NCI-H1436 treated with DMSO at 0.1 percent for 48 hours (cell line): ENCODE data around the gene KLHL2.
A peak's percentile ranks its signal among the peaks of the same experiment; 100 is the strongest.
"Not testable (repeated sequence)": the region's sequence is repeated elsewhere in the genome, so short reads cannot be mapped to it uniquely, and the experiment has no call there.

Experiments used
- DNase-seq: peaks from one replicate; lab custom pipeline; 2025; lab: John Stamatoyannopoulos, UW

KLHL2 gene

DNA sequence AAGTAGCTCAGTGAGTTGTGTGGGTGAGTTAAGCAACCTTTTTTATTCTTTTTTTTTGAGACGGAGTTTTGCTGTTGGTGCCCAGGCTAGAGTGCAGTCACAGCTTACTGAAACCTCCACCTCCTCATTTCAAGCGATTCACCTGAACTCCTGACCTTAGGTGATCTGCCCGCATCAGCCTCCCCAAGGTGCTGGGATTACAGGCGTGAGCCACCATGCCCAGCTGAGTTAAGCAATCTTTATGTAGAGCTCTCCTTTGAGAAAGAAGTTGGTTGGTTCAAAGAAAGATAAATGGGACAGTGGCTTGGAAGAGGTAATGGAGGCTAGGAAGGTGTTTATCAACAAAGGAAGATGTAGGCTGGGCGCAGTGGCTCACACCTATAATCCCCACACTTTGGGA lies 123.3 kb downstream of the KLHL2 start:
- no peak for DNase-seq

DNA sequence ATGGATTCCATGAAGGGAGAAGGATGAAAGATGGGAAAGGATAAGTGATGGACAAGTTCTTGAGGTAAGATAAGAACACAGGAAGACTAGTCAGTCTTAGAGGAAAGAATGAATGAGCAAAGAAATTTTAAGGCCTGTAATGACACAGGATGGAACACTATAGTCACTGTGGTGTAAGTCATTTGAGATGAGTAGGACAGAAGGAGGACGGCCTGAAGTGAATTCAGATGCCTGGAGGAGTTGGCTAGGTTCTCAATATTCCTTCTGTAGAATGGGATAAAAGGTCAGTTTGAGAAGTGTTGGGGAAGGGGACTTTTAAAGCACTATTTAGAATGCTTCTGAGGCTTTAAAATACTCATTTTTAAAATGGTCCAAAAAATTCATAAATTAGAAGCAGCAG lies 124.0 kb downstream of the KLHL2 start:
- DNase-seq, result no peak

- DNase-seq, result no peak
These were observed 124.5 kb downstream of the KLHL2 start for GRCh38 chr4:165331823-165332222.

DNA sequence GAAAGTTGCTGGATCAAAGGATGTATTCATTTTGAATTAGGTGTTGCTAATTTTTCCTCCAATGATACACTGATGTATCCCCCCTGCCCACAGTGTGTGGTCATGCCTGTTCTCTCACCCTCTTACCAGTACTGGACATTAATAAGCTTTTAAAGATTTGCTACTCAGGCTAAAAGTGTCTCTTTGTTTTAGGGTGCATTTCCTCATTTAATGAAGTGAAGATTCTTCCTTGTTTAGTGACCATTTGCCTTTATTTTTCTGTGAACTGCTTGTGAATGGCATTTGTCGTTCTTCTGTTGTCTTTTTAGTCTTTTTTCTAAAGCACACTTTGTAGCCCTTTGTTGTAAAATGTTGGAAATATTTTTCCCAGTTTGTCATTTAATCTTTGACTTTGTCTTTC lies 125.1 kb downstream of the KLHL2 start:
- no peak for DNase-seq

- DNase-seq, result no peak
These were observed 127.9 kb downstream of the KLHL2 start for GRCh38 chr4:165335163-165335703.

- DNase-seq, result no peak
These were observed 129.4 kb downstream of the KLHL2 start for GRCh38 chr4:165336743-165337142.

GRCh38 chr4:165342340-165342739 lies 135.0 kb downstream of the KLHL2 start:
- DNase-seq, result not testable (repeated sequence)

DNA sequence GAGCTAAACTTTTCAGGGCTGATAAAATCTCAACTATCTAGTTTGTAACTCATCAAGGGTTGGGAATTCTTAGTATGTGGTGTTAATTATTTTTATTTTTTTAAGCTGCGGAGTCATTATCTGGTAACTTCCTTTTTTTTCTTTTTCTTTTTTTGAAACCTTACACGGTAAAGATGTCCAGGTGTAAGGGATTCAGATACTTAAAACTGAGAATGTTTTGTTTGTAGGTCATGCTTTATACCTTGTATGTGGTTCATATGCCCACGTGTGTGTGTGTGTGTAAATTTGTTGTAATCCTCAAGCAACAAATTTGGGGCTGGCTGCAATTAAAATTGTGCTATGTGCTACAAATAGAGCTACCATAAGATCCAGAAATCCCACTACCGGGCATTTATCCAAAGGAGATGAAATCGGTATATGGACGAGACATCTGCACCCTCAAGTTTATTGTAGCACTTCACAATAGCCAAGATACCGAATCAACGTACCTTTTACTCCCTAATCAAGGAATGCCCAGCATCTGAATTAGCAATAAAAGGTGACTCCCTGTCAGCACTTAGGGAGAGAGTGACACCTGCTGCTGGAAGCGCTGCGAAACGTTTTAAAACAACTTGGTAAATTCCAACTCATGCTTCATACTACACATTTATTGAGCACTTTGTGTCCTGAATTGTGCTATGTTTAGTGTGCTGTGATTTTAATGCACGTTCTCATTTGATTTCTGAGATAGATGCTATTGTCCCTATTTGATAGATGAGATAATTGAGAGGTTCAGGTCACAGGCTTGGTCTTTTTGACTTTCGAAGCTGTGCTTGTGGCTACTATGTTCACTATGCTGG lies 136.2 kb downstream of the KLHL2 start:
- DNase-seq, result no peak

- DNase-seq, result no peak
These were observed 138.5 kb downstream of the KLHL2 start for GRCh38 chr4:165345666-165346417.

- no peak for DNase-seq
These were observed 140.5 kb downstream of the KLHL2 start for GRCh38 chr4:165347647-165348569.

DNA sequence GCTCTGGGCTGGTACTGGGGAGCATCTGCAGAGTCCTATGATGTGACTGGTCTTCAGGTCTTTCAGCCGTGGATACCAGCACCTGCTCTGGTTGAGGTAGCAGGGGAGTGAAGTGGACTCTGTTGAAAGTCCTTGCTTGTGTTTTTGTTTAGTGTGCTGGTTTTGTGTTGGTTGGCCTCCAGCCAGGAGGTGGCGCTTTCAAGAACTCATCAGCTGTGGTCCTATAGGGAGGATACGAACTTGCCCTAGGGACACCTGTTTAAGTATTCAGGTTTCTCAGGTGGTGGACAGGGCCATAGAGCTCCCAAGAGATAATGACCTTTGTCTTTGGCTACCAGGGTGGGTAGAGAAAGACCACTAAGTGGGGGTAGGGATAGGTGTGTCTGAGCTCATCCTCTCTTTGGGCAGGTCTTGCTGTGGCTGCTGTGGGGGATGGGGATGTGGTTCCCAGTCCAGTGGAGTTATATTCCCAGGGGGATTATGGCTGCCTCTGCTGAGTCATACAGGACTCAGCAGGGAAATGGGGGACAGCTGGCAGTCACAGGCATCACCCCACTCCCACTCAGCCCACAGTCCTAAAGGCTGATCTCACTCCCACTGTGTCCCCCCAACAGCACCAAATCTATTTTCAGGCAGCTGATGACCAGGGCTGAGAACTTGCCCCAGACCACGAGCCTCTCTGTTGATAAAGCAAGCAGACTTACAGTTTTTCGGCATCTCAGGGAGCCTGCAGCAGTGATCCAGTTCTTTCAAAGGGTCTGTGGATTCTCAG lies 144.2 kb downstream of the KLHL2 start:
- no peak for DNase-seq

GRCh38 chr4:165355900-165356300 lies 148.5 kb downstream of the KLHL2 start:
- peak; percentile 16 for DNase-seq

- no peak for DNase-seq
These were observed 152.1 kb downstream of the KLHL2 start for GRCh38 chr4:165359506-165359905.

- no peak for DNase-seq
These were observed 152.8 kb downstream of the KLHL2 start for GRCh38 chr4:165360041-165360695.

- no peak for DNase-seq
These were observed 153.8 kb downstream of the KLHL2 start for GRCh38 chr4:165360985-165361670.

DNA sequence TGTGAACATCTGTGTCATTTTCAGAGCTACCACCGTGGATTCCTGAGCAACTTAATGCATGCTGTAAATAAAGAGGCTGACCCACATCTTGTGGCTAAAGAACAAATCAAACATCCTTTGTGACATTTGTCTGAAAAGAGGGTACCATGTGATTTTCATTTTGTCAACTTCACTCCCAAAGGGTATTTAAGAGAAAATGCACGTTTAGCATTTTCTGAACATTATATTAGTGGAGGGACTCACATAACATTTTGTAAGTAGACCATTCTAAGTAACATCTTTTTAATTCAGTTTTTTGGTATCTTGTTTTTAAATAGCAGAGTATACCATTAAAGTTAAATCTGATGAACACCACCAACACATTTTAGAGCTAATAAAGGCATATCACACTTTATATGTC lies 154.4 kb downstream of the KLHL2 start:
- no peak for DNase-seq

DNA sequence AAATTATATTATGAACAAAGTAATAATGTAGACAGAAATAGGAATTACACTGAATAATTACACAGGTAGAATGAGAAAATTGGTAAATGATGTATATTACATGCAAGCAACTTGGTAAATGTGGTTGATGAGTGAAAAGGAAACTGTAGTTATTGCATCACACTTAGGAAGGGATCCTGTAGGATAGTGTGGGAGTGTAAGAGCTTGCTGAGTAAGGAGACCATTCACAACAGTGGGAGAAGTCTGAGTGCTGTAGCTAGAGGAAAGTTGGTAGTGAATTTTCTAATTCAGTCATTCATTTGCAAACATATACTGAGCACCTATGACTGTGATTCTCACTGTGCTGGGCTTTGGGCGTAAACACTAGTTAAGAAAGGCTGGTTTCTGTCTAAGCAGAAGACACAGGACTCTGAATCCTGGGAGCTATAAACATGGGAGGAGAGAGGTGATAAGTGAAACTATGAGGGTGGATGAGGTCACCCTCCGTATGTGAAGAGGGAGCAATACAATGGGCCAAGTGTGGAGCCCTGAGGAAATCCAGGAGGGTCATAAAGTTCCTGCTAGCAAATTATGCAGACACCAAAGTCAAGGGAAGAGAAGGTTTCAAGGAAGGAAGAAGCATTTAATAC lies 157.2 kb downstream of the KLHL2 start:
- DNase-seq, result no peak

DNA sequence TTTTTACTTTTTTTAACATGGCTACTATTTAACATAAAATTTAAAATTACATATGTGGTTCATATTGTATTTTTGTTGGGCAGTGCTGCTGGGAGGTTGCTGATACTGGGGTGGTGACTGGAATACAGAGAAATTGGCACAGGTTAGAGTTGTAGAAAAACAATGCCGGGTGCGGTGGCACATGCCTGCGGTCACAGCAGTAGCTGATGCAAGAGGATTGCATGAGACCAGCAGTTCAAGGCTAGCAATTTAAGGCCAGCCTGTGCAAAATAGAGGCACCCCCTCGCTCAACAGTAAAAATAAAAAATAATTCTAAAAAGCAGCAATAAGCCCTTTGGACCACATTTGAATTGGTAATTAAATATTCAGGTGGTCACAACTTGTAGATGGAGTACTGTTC lies 159.7 kb downstream of the KLHL2 start:
- DNase-seq, result no peak

GRCh38 chr4:165368114-165368513 lies 160.8 kb downstream of the KLHL2 start:
- no peak for DNase-seq

- no peak for DNase-seq
These were observed 161.2 kb downstream of the KLHL2 start for GRCh38 chr4:165368567-165368966.
